Tibial nerve (tissue), 4 donors: ENCODE measurements around the gene LRRC73. TPM values are rescaled to one million over a fixed set of nuclear protein-coding genes. Genes with fewer than 3 reads are reported as not detected.
"Not testable (repeated sequence)": the region's sequence is repeated elsewhere in the genome, so short reads cannot be mapped to it uniquely, and the experiment has no call there.

ENCODE experiments used
- DNase-seq, 2 donors: peaks; one replicate each; pipeline ENCODE4 v3.0.0-alpha.2; 2019; ENCODE audit warnings: low spot score in 2 of 2
- H3K27ac ChIP-seq, 4 donors: fragments of 200-600 bp; sonication (generic) in 3 of 4; one replicate each; pipeline ENCODE4 v1.5.1; 2017 to 2019; ENCODE audit warnings: mild to moderate bottlenecking in 1 of 4
- H3K27me3 ChIP-seq, 2 donors: fragments of 200-600 bp; sonication (generic) in 1 of 2; one replicate each; pipeline versions ENCODE4 v1.5.1 to v1.6.0; 2017 to 2019
- H3K36me3 ChIP-seq, 3 donors: fragments of 200-600 bp; sonication (generic); one replicate each; pipeline ENCODE4 v1.5.1; 2018 to 2019
- H3K4me1 ChIP-seq, 4 donors: fragments of 200-600 bp; sonication (generic) in 3 of 4; one replicate each; pipeline ENCODE4 v1.5.1; 2017 to 2019
- H3K4me3 ChIP-seq, 4 donors: fragments of 200-600 bp; sonication (generic) in 3 of 4; one replicate each; pipeline ENCODE4 v1.5.1; 2017 to 2019; ENCODE audit warnings: mild to moderate bottlenecking in 1 of 4, moderate library complexity in 1 of 4
- H3K9me3 ChIP-seq, 4 donors: fragments of 200-600 bp; sonication (generic) in 3 of 4; one replicate each; pipeline ENCODE4 v1.5.1; 2017 to 2019
- CTCF ChIP-seq, 5 experiments: fragments of 200-600 bp in 3 of 5; fragments of 450-650 bp in 2 of 5; sonication (generic) in 3 of 5; IDR thresholded peaks; one replicate each; pipeline ENCODE4 v1.5.1; 2016 to 2019; ENCODE audit warnings: antibody characterized with exemption in 5 of 5, mild to moderate bottlenecking in 3 of 5, moderate library complexity in 2 of 5
- EP300 ChIP-seq, 2 donors: sonication (generic); formaldehyde crosslinking; IDR thresholded peaks; one replicate each; pipeline ENCODE4 v1.6.1; 2017; ENCODE audit warnings: antibody characterized with exemption in 2 of 2, mild to moderate bottlenecking in 1 of 2
- POLR2A ChIP-seq, 2 donors: fragments of 450-650 bp; IDR thresholded peaks; one replicate each; pipeline ENCODE4 v1.6.1; 2017; ENCODE audit warnings: antibody characterized with exemption in 2 of 2, mild to moderate bottlenecking in 2 of 2, moderate library complexity in 2 of 2
- WGBS, 2 donors: methylation state at CpG; one replicate each; pipeline ENCODE4 v1.1.5; 2018; 5-methylcytosine and 5-hydroxymethylcytosine counted together
- total RNA-seq, 4 donors: library from RNA; depleted of rRNA; stranded (reverse); fragments of >200 nt; gene quantifications; one replicate each; pipeline ENCODE4 v1.1.0, GENCODE V29; 2016

The LRRC73 gene
- total RNA-seq, 4 donors from 2014 or later: 0.59 to 2.4 (median 1.3) TPM

DNA sequence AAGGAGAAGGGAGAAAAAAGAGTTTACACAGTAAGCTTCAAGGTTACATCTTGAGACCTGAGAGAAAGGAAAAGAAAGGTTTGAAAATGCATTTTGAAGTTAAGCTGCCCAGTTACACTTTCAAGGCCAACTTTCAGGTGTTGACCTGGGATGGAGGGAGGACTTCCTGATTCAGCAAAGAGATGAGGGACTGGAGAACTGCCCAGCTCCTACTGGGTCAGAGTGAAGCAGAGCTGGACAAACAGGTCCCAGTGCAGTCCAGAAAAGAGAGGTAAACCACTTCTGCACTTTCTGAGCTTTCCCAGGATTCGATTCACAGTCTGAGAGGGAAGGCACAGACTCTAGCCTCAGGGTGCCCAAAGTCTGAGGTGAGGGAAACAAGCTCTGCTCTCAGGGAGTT lies 38.7 kb downstream of the LRRC73 start:
- Histone ChIP-seq H3K27ac (no peak overlapping the region), H3K4me1 (no peaks in the 10 kb centered on the region), H3K4me3 (no peak overlapping the region), H3K36me3 (no peaks in the 10 kb centered on the region), H3K27me3 (peaks cover 0 to 4% of the 10 kb centered on the region in 2 donors), H3K9me3 (no peaks in the 10 kb centered on the region)
- TF ChIP-seq CTCF (IDR thresholded peaks at IDR 0.05) (no peak), EP300 (IDR thresholded peaks at IDR 0.05) (no peak), POLR2A (IDR thresholded peaks at IDR 0.05) (no peak)
- 73 to 80% methylated on average over 1 of the region's 1 CpG for WGBS, 2 donors
- no peak for DNase-seq

GRCh38 chr6:43469947-43470346 lies 40.2 kb downstream of the LRRC73 start:
- no peak for DNase-seq
- no peaks in the 10 kb centered on the region for H3K36me3 ChIP-seq
- H3K27ac ChIP-seq: no peak overlapping the region
- no peaks in the 10 kb centered on the region for H3K9me3 ChIP-seq
- H3K4me3 ChIP-seq: no peak overlapping the region
- peaks cover 0 to 16% of the 10 kb centered on the region in 2 donors for H3K27me3 ChIP-seq
- no peaks in the 10 kb centered on the region for H3K4me1 ChIP-seq
- 90 to 92% methylated on average over 7 of the region's 7 CpGs for WGBS, 2 donors
- TF ChIP-seq EP300 (IDR thresholded peaks at IDR 0.05) (no peak), POLR2A (IDR thresholded peaks at IDR 0.05) (no peak), CTCF (IDR thresholded peaks at IDR 0.05) (no peak)

GRCh38 chr6:43468748-43469681 lies 41.1 kb downstream of the LRRC73 start:
- TF ChIP-seq POLR2A (IDR thresholded peaks at IDR 0.05) (no peak), EP300 (IDR thresholded peaks at IDR 0.05) (no peak), CTCF (IDR thresholded peaks at IDR 0.05) (no peak)
- H3K4me1 ChIP-seq: no peaks in the 10 kb centered on the region
- peaks cover 0 to 21% of the 10 kb centered on the region in 2 donors for H3K27me3 ChIP-seq
- H3K4me3 ChIP-seq: no peak overlapping the region
- H3K36me3 ChIP-seq: no peaks in the 10 kb centered on the region
- H3K9me3 ChIP-seq: no peaks in the 10 kb centered on the region
- DNase-seq: no peak
- WGBS, 2 donors: 61 to 65% methylated on average over 13 of the region's 13 CpGs
- H3K27ac ChIP-seq: no peak overlapping the region

GRCh38 chr6:43468240-43468639 lies 41.9 kb downstream of the LRRC73 start:
- no peak for TF ChIP-seq EP300 (IDR thresholded peaks at IDR 0.05)
- no peak for TF ChIP-seq CTCF (IDR thresholded peaks at IDR 0.05)
- TF ChIP-seq POLR2A (IDR thresholded peaks at IDR 0.05): no peak
- H3K27ac ChIP-seq: no peak overlapping the region
- 80 to 83% methylated on average over 4 of the region's 4 CpGs for WGBS, 2 donors
- H3K36me3 ChIP-seq: no peaks in the 10 kb centered on the region
- DNase-seq: no peak
- H3K4me3 ChIP-seq: no peak overlapping the region
- H3K4me1 ChIP-seq: no peaks in the 10 kb centered on the region
- no peaks in the 10 kb centered on the region for H3K9me3 ChIP-seq
- H3K27me3 ChIP-seq: peaks cover 0 to 27% of the 10 kb centered on the region in 2 donors

- no peak overlapping the region for H3K4me3 ChIP-seq
- peaks cover 0 to 32% of the 10 kb centered on the region in 2 donors for H3K27me3 ChIP-seq
- TF ChIP-seq CTCF (IDR thresholded peaks at IDR 0.05) (no peak), POLR2A (IDR thresholded peaks at IDR 0.05) (no peak), EP300 (IDR thresholded peaks at IDR 0.05) (no peak)
- H3K27ac ChIP-seq: no peak overlapping the region
- no peaks in the 10 kb centered on the region for H3K9me3 ChIP-seq
- no peak for DNase-seq
- no peaks in the 10 kb centered on the region for H3K4me1 ChIP-seq
- 80 to 83% methylated on average over 4 of the region's 4 CpGs for WGBS, 2 donors
- H3K36me3 ChIP-seq: no peaks in the 10 kb centered on the region
Observed at GRCh38 chr6:43467752-43468151, 42.4 kb downstream of the LRRC73 start.

GRCh38 chr6:43467265-43467664 lies 42.9 kb downstream of the LRRC73 start:
- not testable (repeated sequence) for H3K9me3 ChIP-seq, H3K4me1 ChIP-seq, DNase-seq, H3K36me3 ChIP-seq, H3K4me3 ChIP-seq, H3K27ac ChIP-seq
- peaks cover 0 to 37% of the 10 kb centered on the region in 2 donors for H3K27me3 ChIP-seq
- 54 to 59% methylated on average over 5 of the region's 5 CpGs for WGBS, 2 donors
